ENCODE data around the gene HCFC1R1. TPM values are rescaled to one million over a fixed set of nuclear protein-coding genes. Genes with fewer than 3 reads are reported as not detected.

HCFC1R1 gene
- total and polyA plus RNA-seq, 2 experiments from 2014 or later = 30.2 to 192 TPM

- peaks cover 27% of the 10 kb centered on the region for H3K27me3 ChIP-seq (ENCODE audit: insufficient read depth)
- peaks cover 46% of the 10 kb centered on the region for H3K36me3 Mint-ChIP-seq (ENCODE audit: low read depth)
- H3K79me2 ChIP-seq (replicated peaks; ENCODE audit: insufficient read depth) = no peaks in the 10 kb centered on the region; the same call in 1 of the 2 replicates
- peaks cover 9% of the 10 kb centered on the region; the same call in 1 of the 2 replicates for H3K4me1 ChIP-seq (ENCODE audit: insufficient read depth)
- no peak overlapping the region for H3K4me2 ChIP-seq
- TF ChIP-seq EZH2 (IDR thresholded peaks at IDR 0.05; ENCODE audit: low read depth, unreplicated experiment) (no peak), ZNF462 (CRISPR knock-in tag; IDR thresholded peaks at IDR 0.05) (no peak), EZH2phosphoT487 (IDR thresholded peaks at IDR 0.05; ENCODE audit: unreplicated experiment) (no peak), STAT1 (IDR thresholded peaks at IDR 0.05; ENCODE audit: unreplicated experiment) (no peak), JUNB (IDR thresholded peaks at IDR 0.05; ENCODE audit: unreplicated experiment) (no peak), ETS1 (IDR thresholded peaks at IDR 0.05) (no peak), REST (IDR thresholded peaks at IDR 0.05; ENCODE audit: unreplicated experiment) (no peak), CTCF (conservative IDR thresholded peaks at IDR 0.05; ENCODE audit: low read depth in 2 of 2) (no peak), POLR2AphosphoS5 (IDR thresholded peaks at IDR 0.05; ENCODE audit: low read depth) (no peak), NANOG (IDR thresholded peaks at IDR 0.05; ENCODE audit: borderline replicate concordance) (no peak)
- peaks cover 7% of the 10 kb centered on the region for H4K20me1 ChIP-seq (replicated peaks; ENCODE audit: insufficient read depth)
- no peak overlapping the region for H3K4me3 Mint-ChIP-seq
- H3F3A ChIP-seq (replicated peaks; ENCODE audit: low read depth) = peaks cover 11% of the 10 kb centered on the region
- peaks cover 4% of the 10 kb centered on the region; the same call in 2 of the 3 replicates for H3K9me3 Mint-ChIP-seq
- no peak overlapping the region for H3K27ac Mint-ChIP-seq
- H3K36me3 ChIP-seq (ENCODE audit: insufficient read depth) = no peaks in the 10 kb centered on the region
- H3K4me3 ChIP-seq = no peak overlapping the region
- no peak overlapping the region for H3K27ac ChIP-seq (ENCODE audit: low read depth)
- H3K9me2 ChIP-seq (ENCODE audit: insufficient read depth) = no peaks in the 10 kb centered on the region
- peaks cover 18% of the 10 kb centered on the region for H3K4me1 Mint-ChIP-seq
- DNase-seq (ENCODE audit: low spot score) (no peak), ATAC-seq (no peak)
- H3K27me3 Mint-ChIP-seq (ENCODE audit: insufficient read depth, low read depth, poor library complexity) = peaks cover 24% of the 10 kb centered on the region
- H2AFZ ChIP-seq = no peak overlapping the region
These were observed 27.3 kb upstream of the HCFC1R1 start for GRCh38 chr16:3051009-3051408.

All from GM23338 (cell line).